HG03342 (cell line): ENCODE measurements around the gene RALGPS2.

Source experiments
- ATAC-seq: cut with Tn5 transposase; IDR thresholded peaks from one replicate; pipeline ENCODE4 v1.9.1; 2021; ENCODE audit warnings: mild to moderate bottlenecking, moderate library complexity; ENCODE audit not compliant: unreplicated experiment

The RALGPS2 gene

DNA sequence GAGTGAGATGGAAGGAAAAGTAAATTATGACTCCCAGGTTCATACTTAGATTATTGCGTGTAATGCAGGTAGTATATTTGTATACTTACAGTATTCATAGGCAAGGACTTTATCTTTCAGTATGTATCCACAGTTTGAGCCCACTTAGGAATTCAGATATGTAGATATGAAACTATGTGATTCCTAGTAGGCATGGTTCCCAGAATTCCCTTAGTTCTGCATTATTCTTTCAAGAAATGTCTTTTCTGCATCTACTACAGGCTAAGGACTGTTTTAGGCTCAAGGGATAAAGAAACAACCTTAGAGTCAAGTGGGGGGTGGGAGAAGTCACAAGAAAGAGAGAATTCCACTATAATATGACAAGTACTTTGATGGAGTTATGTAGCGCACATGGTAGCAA is 132.1 kb downstream of the RALGPS2 start:
- no peak for ATAC-seq

GRCh38 chr1:178862416-178862815 is 137.4 kb downstream of the RALGPS2 start:
- ATAC-seq = no peak

GRCh38 chr1:178862864-178863263 is 137.8 kb downstream of the RALGPS2 start:
- ATAC-seq = no peak

DNA sequence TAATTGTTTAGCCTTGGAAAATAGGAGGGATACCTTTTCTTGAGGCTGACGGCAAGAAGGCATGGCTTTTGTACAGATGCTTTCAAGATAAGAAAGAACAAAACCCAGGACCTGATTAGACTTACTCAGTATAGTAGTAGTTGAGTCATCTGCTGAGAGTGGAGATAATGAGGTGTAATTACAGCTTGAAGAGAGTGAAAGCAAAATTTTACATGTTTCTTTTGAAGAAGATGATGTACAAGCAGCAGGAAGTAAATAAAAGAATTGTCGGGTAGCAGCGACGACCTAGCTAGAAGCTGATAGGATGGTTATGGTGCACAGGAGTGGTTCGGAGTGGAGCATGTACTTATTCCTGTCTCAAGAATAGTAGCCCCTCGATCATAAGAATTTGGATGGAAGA is 139.3 kb downstream of the RALGPS2 start:
- no peak for ATAC-seq

DNA sequence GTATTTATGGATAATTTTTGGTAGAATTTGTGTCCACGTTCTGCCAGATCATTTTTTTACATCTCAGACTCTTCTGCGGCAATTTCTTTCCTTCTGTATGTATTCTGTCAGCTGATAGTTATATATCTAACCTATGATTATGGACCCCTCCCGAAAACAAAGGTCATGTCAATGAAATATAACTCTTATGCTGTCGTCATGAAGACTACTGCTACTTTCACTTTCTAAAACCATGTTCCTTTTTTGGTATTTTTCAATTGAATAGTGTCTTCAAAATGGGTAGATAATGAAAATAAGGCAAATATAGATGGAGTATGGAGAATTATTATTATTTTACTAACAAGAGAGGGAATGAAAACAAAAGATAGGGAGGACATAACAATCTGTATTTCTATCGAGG is 142.6 kb downstream of the RALGPS2 start:
- no peak for ATAC-seq

- ATAC-seq = no peak
Measured at GRCh38 chr1:178868706-178869105, 143.7 kb downstream of the RALGPS2 start.

DNA sequence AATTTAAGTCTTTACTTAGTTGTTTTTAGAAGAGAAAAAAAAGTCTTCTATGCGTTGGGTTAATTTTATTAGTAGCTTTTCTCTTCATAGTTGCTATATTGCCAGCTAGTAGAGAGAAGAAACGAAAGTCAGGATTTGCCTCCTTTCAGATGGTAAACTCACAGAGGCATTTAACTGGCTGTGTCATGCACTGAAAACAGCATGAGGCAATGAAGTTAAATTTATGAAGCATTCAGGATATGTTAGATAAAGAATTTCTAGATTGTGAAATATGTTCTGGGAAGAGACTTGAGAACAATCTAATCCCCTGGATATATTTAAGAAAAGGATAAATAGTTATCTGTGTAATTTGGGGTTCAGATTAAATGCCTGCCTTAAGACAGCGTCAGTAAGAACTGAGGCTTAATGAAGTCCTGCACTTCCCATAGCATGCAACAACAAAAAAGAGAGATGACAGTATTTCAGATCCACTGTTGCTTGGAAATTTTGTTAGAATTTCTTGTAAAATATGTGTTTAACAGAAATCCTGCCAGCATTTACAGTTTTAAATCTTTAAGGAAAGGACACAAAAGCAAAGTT is 144.2 kb downstream of the RALGPS2 start:
- ATAC-seq = no peak

DNA sequence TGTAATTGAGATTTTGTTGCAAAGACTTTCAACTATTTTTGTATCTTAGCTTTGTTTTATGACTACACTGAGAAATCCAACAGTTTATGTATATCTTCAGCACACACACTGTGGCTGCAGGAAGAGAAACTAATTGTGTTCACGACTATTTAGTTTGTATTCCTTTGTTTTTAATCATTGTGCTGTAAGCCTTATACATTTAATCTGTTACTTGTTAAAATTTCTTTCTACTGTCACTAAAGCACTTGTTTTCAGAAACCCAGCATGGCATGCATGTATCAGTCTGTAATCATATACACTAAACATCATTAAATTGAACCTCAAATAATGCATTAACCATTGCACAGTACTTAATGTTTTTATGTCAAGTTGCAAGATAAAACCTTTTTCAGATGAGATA is 145.2 kb downstream of the RALGPS2 start:
- no peak for ATAC-seq

- no peak for ATAC-seq
Measured at GRCh38 chr1:178870944-178871343, 145.9 kb downstream of the RALGPS2 start, which contains the start of gene ANGPTL1. Gene ANGPTL1, minus strand, starts transcription at chr1:178871077. Its CDS starts 5,301 bp downstream, at chr1:178865776.

- no peak for ATAC-seq
Measured at GRCh38 chr1:178871551-178872320, 146.7 kb downstream of the RALGPS2 start.

DNA sequence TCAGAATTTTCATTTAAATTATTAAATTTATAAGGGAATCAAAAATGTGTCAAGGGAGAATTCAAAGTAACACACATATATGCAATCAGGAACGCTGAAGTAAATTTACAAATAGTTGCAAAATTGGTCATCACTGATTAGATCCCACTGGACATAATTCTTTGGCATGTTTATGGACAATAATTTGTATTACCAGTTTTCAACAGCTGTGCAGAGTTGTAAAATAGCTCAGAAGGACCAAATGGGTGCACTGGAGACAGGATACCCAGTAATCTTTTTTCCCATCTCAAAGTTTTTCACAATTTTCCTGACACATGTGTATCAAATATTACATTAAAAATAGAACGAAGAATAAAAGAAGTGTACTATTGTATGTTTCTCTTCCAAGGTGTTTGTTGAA is 149.9 kb downstream of the RALGPS2 start:
- no peak for ATAC-seq

DNA sequence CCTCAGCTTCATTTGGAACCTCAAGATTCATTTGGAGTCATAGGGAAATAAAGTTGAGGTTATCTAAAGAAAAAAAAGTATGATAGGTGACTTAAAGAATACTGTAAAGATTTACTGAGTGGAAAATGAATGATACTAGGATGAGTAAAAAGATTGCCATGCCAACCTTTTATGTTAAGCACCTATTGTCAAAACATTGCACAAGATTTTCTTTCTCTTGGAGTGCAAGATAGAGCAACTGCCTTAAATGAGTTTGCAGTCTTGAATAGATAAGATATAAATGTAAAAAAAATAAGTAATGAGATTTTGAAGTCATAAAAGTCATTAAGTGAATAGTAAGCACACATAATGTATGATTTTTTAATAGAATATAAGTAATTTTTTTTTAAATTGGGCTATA is 150.9 kb downstream of the RALGPS2 start:
- ATAC-seq = no peak

DNA sequence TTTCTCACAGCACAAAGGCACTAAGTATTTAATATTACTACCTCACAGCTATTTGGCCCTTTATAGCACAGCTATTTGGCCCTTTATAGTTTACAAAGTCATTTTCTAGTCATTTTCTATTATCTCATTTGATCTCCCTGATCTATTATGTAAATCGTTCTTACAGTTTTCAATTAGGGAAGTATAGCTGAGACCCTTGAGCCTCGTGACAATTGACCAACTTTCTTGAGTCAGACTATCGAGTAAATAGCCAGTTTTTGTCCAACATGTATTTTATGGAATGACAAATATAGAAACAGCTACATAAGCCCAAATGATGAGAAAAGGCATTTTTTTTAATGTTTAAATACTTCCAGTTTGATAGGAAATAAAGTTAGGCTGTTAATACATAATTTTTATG is 152.9 kb downstream of the RALGPS2 start:
- no peak for ATAC-seq

DNA sequence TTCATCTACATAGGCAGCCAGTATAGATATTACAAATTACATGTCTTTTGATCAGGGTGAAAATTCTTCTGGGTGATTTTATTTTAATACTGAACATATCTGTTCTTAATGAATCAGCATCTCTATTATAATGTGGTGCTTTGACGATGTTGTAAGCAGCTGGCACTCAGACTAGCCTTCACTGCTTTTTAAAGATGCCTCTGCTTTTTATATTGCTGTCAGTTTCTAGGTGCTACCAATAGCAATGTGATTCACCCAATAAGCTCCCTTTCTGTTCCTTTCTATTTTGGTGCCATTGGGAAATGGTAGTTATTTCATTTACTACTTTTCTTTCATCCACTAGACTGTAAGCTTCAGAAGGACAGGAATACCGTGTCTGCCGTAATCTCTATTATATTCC is 156.9 kb downstream of the RALGPS2 start:
- ATAC-seq = no peak

DNA sequence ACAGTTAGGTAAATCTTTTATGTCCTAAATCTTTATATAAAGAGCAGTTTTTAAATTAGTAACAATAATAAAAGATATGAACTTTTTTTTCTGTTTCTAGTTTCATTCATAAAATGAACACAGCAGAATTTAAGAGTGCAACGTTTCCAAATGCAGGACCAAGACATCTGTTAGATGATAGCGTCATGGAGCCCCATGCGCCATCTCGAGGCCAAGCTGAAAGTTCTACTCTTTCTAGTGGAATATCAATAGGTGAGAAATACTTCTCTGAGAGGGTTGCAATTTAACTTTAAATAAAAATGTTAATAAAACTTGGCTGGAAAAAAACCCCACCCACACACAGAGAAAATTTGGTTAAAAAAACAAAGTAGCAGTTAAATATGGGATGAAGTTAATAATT is 160.8 kb downstream of the RALGPS2 start:
- ATAC-seq = no peak

GRCh38 chr1:178886551-178886950 is 161.5 kb downstream of the RALGPS2 start:
- ATAC-seq = no peak

DNA sequence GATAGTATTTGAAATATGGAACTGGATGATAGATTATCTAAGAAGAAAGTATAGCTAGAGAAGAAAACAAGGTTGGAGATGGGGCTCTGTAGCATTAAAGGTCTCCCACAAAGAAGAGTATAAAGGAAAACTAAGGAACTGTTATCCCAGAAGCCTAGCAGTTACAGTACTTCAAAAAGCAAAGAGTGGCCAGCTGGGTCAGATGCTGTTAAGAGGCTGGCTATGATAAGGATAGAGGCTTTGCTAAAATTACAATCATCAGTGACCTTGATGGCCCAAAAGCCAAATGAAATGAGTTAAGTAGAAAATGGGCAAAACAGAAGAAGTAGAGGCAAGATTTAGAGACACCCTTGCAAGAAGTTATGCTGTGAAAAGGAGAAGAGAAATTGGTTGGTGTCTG is 170.9 kb downstream of the RALGPS2 start:
- no peak for ATAC-seq

DNA sequence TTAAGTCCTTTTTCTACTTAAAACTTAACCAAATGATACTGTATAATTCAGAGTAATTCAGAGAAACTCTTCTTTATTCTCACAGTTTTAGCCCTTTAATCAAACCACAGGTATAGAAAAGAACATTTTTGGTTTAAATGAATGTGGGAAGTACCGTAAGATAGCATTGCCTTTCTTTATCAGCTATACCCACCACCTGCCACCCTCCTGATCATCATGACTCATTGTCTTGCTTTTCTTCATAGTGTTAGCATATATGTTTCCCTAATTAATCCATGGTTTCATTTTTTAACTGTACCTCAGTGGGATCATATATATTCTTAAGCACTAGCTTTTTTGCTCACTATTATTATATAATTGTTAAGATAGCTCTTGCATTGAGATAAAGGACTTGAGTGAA is 173.4 kb downstream of the RALGPS2 start:
- ATAC-seq = no peak

GRCh38 chr1:178899402-178899801 is 174.4 kb downstream of the RALGPS2 start:
- no peak for ATAC-seq

- ATAC-seq = no peak
Measured at GRCh38 chr1:178901482-178902125, 176.6 kb downstream of the RALGPS2 start.

DNA sequence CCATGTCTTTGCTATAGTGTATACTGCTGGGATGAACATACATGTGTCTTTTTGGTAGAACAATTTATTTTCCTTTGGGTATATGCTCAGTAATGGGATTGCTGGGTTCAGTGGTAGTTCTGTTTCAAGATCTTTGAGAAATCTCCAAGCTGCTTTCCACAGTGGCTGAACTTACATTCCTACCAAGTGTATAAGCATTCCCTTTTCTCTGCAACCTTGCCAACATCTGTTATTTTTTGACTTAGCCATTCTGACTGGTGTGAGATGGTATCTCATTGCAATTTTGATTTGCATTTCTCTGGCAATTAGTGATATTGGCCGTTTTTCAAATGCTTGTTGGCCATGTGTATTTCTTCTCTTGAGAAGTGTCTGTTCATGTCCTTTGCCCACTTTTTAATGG is 183.3 kb downstream of the RALGPS2 start:
- no peak for ATAC-seq

GRCh38 chr1:178910023-178910422 is 185.0 kb downstream of the RALGPS2 start:
- ATAC-seq = no peak
